GOT3 (cell line): ENCODE data around the gene SPTBN2.

Source experiments
- DNase-seq: peaks from one replicate; lab custom pipeline; 2025; ENCODE audit warnings: mixed read lengths; lab: John Stamatoyannopoulos, UW

SPTBN2 gene

DNA sequence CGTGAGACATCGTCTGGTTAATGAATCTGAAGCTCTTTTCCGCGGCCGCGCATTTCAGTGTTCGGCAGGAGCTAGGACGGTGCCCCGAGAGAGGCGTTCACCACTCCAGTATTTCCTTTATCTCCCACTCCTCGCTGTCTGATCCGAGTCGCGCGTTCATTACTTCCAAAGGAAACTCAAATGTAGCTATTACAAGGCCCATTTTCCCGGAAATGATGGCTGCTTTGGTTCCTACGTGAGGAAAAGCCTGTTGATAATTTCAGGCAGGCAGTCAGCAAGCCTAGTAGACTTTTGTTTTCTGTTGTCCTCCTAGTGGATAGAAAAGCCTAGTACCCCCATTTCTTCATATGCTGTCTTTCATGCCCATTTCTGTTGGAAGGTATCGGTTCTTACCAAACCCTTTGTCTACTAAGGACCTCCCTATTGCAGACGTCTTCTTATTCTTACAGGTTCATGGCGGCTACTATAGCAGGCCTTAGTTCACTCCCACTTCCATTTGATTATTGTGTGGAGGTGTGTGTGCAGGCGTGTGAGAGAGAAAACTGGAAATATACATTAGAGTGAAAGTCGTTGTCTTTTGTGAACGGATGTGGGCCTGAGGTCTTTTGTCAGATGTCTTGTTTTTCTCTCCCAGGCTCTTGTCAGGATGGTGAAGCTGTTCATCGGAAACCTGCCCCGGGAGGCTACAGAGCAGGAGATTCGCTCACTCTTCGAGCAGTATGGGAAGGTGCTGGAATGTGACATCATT is 89.8 kb downstream of the SPTBN2 start:
- DNase-seq: no peak

DNA sequence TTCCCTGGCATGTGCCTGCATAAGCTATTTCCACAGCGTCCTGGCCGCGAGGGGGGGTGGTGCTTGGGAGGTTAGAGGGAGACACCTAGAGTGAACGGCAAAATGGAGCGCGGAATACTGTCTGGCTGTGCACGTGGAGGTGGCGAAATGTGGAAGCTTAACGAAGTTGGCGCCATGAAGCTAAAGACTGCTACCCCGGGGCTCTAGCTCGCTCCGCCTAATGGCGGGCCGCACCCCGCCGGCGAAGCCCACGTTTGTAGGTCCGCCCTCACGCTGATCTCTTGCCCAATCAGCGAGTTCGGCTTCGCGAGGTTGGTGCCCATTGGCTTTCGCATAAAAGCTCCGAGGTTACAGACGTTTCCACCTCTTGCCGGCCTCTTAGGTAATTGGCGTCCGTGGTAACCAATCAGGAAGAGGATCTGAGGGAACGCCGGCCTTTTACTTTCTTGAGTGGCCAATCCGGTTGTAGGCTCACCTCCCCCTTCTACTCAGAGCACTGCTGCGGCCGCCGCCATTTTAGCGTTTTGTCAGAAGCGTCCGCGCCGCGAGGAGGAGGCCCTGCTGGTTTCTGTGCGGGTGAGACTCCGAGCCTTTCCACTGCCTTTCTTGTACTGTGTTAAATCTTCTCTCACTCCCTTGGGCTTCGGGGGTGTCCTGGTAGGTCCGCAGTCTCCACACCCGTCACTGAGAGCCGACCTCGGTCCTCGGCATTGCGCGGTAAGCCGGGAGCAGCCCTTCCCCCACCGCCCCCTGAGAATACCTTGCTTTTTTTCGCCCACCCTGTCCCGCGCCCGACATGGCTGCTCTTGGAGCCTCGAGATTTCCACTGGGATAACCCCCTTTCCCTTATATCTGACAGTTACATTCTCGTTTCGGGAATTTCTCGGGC is 90.6 kb downstream of the SPTBN2 start, which contains the start of gene RBM4:
TSS of gene RBM4 (plus strand) at position 527 of the 889 bp plus-strand sequence. CDS start 1,009 bp downstream, outside the sequence.
- peak; percentile 96 for DNase-seq

DNA sequence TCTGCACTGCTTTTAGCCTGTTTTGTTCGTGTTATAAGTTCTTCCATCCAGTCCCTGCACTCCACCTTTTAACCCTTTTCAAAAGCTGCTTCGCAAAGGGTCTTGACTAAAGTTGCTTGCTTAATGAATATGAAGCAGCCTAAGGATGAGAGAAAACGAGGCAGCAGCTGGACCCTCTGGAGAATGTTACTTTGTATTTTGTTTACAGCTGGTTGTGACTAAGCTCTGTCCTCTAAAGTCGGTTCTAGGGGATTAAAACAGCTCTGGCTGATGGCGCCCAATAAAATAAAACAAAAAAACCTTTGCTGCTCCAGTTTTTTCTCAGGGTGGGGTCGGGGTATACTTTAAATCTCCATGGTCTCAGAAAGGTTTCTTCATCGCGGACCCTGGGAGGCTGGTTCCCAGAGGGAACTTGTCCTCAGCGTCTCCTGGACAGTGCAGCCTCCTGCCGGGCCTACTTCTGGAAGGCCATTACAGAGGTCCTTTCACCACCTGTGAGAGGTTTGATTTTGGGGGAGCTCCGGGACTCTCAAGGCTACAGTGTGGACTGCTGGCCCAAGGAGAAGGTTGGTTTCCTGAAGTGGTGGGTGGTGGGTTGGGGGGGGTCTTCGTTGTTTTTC is 91.3 kb downstream of the SPTBN2 start:
- no peak for DNase-seq

DNA sequence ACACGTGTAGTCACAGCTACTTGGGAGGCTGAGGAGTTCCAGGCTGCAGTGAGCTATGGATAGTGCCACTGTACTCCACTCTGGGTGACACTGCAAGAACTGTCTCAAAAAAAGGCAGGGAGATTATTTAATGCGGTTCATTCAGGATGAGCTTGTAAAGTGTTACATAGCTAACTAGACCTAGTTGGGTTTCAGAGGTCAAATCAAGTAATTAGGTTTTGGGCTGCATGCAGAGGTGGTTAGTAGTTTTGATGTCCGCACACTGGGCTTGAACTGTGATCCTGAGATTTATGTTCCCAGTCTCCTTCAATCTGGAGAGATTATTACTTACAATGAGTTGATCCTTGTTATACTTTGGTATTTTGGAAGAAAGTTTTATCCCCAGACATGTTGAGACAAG is 92.6 kb downstream of the SPTBN2 start:
- DNase-seq: no peak
